Retinal pigment epithelial cell (primary cell): ENCODE results near the gene TMEM255B.
A peak's percentile ranks its signal among the peaks of the same experiment; 100 is the strongest.

ENCODE experiments used
- DNase-seq: peaks from one replicate; pipeline ENCODE4 v3.0.0-alpha.2; 2010; ENCODE audit warnings: low read depth
- H3K4me3 ChIP-seq: 2 replicates; pipeline ENCODE4 v1.5.1; 2011; ENCODE audit warnings: mild to moderate bottlenecking, low read length, control low read depth, moderate library complexity
- TF ChIP-seq, protein P1 (sequence below): conservative IDR thresholded peaks from 2 replicates; pipeline ENCODE4 v1.5.1; 2011; ENCODE audit warnings: low read depth, low read length, control low read depth, inconsistent platforms

TMEM255B gene

DNA sequence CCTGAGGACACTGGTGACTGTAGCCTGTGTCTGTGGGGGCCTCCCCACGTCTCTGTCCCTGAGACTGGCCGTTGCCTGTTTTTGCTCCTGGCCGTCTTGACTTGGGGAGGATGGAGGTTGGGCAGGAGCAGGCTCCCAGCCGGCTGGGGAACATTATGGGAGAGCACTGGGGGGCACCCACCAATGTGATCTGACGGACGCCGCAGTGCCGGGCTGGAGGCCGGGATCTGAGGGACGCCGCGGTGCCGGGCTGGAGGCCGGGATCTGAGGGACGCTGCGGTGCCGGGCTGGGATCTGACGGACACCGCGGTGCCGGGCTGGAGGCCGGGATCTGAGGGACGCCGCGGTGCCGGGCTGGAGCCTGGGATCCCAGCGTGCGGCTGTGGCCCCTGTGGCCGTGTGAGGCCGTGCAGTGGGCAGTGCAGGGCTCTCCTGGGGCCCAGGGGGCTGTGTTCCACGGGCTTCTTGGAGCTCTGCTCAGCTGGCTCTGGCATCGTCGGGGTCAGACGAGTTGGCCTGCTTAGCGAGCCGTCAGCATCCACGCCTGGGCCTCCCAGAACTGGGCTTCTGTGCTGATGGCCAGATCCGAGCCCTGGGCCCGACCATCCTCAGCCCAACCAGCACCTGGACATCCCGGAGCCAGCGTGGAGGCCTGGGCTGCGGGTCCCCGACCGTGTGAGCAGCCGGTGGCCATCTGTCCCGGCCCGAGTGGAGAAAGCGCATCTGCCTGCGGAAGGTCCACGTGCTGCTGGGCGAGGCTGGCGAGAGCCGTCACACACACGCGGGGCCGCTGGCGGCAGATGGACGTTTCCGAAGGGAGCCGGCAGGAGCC, 59.0 kb downstream of the TMEM255B start:
- no peak for DNase-seq
- TF ChIP-seq, protein P1, sequence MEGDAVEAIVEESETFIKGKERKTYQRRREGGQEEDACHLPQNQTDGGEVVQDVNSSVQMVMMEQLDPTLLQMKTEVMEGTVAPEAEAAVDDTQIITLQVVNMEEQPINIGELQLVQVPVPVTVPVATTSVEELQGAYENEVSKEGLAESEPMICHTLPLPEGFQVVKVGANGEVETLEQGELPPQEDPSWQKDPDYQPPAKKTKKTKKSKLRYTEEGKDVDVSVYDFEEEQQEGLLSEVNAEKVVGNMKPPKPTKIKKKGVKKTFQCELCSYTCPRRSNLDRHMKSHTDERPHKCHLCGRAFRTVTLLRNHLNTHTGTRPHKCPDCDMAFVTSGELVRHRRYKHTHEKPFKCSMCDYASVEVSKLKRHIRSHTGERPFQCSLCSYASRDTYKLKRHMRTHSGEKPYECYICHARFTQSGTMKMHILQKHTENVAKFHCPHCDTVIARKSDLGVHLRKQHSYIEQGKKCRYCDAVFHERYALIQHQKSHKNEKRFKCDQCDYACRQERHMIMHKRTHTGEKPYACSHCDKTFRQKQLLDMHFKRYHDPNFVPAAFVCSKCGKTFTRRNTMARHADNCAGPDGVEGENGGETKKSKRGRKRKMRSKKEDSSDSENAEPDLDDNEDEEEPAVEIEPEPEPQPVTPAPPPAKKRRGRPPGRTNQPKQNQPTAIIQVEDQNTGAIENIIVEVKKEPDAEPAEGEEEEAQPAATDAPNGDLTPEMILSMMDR: no peak
- H3K4me3 ChIP-seq: no peak overlapping the region

DNA sequence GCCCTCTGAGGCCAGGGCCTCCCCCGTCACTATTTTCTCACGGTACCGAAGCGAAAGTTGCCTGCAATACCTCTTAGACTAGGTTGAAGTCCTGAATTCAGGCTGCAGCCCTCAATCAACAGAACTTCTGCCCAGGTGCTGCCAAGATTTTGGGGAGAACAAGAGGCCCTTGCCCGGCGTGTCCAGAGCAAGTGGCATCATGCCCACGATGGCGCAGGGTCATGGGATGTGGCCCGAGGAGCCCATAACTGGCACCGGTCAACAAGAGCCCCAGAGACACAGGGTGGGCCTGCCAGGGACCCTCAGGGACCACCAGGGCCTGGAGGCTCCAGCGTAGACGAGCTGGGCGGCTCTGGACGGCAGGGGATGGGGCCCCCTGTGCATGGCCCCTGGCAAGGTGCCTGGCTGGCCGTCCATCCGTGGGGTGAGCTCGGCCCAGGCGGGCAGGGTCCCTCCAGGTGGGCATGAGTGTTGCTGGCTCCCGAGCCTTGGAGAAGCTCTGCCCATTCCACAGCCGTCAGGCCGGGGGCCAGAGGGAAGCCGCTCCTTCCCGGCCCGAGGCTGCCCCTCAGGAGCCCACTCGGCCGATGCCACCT, 59.8 kb downstream of the TMEM255B start:
- TF ChIP-seq, protein P1: no peak
- H3K4me3 ChIP-seq: no peak overlapping the region
- no peak for DNase-seq

DNA sequence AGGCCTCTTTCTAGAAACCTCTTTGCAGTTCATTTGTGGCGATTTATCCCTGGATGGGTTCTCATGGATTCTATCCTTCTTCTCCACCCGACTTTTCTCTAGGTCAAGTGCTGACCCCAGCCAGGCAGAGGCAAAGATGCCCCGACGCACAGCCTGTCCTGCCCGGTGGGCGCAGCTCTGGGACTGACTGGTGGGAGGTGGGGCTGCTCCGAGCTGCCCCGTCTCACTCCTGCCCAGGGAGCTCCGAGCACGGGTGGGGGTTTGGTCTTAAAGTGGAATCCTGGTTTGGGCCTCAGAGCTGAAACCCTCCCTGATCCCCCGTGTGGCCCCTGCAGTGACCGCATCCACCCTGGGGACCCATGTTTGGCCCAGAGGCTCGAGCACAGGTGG, 60.3 kb downstream of the TMEM255B start:
- no peak overlapping the region for H3K4me3 ChIP-seq
- TF ChIP-seq, protein P1: no peak
- DNase-seq: no peak

DNA sequence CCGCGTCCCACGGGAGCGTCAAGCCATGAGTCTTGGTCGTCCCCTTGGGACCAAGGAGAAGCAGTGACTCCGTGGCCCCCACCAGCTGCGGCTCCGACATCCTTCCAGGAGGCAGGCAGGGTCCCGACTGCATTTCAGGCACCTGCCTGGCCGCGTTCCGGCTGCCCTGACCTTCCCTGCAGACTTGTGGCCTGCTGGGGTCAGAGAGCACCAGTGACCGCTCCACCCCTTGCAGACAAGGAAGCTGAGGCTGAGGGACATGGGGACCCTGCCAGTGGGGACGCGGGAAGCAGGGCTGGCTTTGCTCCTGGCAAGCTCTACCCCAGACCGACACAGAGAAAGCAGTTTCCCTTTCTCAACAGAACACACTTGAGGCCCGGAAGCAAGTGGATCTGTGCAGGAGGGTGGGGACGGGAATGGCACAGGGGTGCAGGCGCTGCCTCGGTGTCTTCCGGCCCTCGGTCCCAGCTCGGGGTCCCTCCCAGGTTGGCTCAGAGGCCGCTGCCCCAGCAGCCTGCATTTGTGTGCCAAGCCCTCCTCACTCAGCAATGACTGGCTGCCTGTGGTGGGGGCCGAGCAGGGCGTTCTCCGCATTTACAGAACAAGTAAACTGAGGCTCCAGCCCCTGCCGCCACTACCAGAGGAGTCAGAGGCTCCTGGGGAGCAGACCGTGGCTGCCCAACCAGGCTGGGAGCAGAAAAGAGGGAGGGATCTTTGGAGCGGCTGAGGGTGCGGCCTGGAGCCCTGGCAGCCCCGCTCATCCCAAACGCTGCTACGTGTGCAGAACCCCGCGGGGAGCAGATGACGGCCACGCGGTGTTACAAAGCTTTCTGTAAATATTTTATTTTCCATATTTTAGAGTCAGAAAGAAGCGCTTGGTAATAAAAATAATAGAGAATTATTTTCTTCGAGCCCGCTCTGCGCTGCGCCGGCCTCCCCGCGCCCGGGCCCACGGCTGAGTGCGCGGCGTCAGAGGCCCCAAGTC, 61.0 kb downstream of the TMEM255B start:
- H3K4me3 ChIP-seq: no peak overlapping the region
- TF ChIP-seq, protein P1: no peak
- DNase-seq: no peak

DNA sequence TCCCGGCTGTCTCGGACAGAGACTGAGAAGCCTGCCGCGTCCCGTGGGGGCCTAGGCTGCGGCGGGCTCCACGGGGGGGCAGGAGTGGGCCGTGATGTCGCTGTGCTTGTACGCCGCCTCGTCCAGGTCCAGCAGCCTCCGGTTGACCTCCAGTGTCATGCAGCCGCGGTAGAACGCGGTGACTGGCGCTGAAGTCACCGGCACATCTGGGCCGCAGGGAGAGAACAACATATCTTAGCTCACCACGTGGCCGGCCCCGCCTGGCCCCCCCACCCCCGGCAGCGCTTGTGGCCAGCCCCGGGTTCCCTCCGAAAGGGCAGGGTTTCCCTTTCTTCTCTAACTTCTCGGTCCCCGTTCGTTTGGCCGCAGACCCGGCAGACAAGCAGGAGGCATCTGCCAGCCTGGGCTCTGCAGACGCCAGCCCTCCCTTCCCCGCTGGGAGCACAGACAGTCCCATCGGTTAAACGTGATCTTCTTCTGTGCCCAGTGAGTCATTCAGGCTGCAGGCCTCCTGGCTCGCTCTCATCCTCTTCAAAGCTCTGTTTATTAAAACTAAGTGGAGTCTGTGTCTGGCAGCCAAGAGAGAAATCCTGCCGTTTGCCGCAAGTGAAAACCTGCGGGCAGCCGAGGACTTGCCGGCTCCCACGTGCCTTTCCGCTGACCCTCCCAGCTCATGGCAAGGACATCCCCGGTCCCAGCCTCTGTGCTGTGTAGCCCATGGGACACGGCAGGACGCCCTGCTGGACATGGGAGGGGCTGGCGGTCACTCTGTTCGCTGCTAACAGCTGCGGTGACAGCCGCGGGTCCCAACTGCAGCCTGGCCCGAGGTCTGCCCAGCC, 62.0 kb downstream of the TMEM255B start:
- TF ChIP-seq, protein P1: no peak
- DNase-seq: peak; percentile 62
- no peak overlapping the region for H3K4me3 ChIP-seq

DNA sequence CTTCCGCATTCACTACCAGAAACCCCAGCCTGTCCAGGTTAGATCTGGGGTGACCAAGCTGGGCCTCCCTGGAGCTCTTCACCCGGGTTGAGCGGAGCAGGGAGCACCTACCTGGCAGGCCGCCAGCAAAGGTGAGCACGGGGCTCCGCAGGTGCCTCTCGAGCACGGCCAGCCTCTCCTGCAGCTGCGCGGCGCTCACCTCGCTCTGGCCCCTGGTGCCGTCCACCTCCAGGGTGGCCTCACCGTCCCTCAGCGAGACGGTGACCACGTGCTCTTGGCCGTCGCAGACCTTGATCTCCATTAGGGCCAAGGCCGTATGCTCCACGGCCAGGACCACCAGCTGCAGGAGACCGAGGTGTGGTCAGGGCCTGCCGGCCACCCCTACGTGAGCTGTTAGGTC, 62.8 kb downstream of the TMEM255B start:
- no peak overlapping the region for H3K4me3 ChIP-seq
- no peak for DNase-seq
- TF ChIP-seq, protein P1: no peak
